Spleen (tissue), 11 donors: ENCODE data around the gene PLXND1. TPM values are rescaled to one million over a fixed set of nuclear protein-coding genes. Genes with fewer than 3 reads are reported as not detected.
"Not testable (repeated sequence)": the region's sequence is repeated elsewhere in the genome, so short reads cannot be mapped to it uniquely, and the experiment has no call there.

Experiments used
- DNase-seq: peaks from one replicate; pipeline ENCODE4 v3.0.0-alpha.2; 2020
- H3K27ac ChIP-seq, 8 donors: fragments of 200-600 bp; sonication (generic) in 7 of 8; 1 replicate in 4 of 8; 2 replicates in 4 of 8; pipeline versions ENCODE4 v1.5.0 to v1.8.0; 2016 to 2021; ENCODE audit warnings: inconsistent platforms in 4 of 8, mild to moderate bottlenecking in 4 of 8, moderate library complexity in 1 of 8
- H3K27me3 ChIP-seq, 7 donors: fragments of 200-600 bp; sonication (generic) in 6 of 7; replicated peaks in 1 of 7; 1 replicate in 4 of 7; 2 replicates in 3 of 7; pipeline versions ENCODE4 v1.5.0 to v1.8.0; 2016 to 2021; ENCODE audit warnings: inconsistent platforms in 3 of 7, mild to moderate bottlenecking in 1 of 7
- H3K36me3 ChIP-seq, 6 donors: fragments of 200-600 bp; sonication (generic) in 5 of 6; 1 replicate in 4 of 6; 2 replicates in 2 of 6; pipeline versions ENCODE4 v1.5.0 to v1.8.0; 2016 to 2021; ENCODE audit warnings: inconsistent platforms in 2 of 6
- H3K4me1 ChIP-seq, 6 donors: fragments of 200-600 bp; sonication (generic) in 5 of 6; 1 replicate in 3 of 6; 2 replicates in 3 of 6; pipeline versions ENCODE4 v1.5.0 to v1.8.0; 2016 to 2021; ENCODE audit warnings: inconsistent platforms in 3 of 6
- H3K4me3 ChIP-seq, 8 donors: fragments of 200-600 bp; sonication (generic) in 7 of 8; 1 replicate in 4 of 8; 2 replicates in 4 of 8; pipeline versions ENCODE4 v1.5.0 to v1.8.0; 2016 to 2021; ENCODE audit warnings: inconsistent platforms in 4 of 8, mild to moderate bottlenecking in 4 of 8, moderate library complexity in 2 of 8
- H3K9me3 ChIP-seq, 8 donors: fragments of 200-600 bp; sonication (generic) in 7 of 8; 1 replicate in 4 of 8; 2 replicates in 4 of 8; pipeline versions ENCODE4 v1.5.0 to v1.8.0; 2016 to 2021; ENCODE audit warnings: inconsistent platforms in 4 of 8
- POLR2A ChIP-seq, 3 donors: fragments of 450-650 bp; IDR thresholded peaks; one replicate each; pipeline ENCODE4 v1.5.1; 2017; ENCODE audit warnings: antibody characterized with exemption in 3 of 3, mild to moderate bottlenecking in 1 of 3
- POLR2AphosphoS5 ChIP-seq, 3 donors: sonication (generic); formaldehyde crosslinking; IDR thresholded peaks; one replicate each; pipeline ENCODE4 v1.5.1; 2017; ENCODE audit warnings: antibody characterized with exemption in 3 of 3
- WGBS, 5 donors: extraction: QIAGEN DNeasy Blood & Tissue Kit in 3 of 5; methylation state at CpG; one replicate each; pipeline versions ENCODE4 v1.1.5 to v1.1.7; 2013 to 2018; 5-methylcytosine and 5-hydroxymethylcytosine counted together
- intact Hi-C: fragments of 100-400 bp; cut with DNase I; formaldehyde crosslinking; loops from one replicate; pipeline ENCODE4 v1.15.0; 2023; ENCODE audit warnings: low total_unique reads
- polyA plus RNA-seq, 3 donors: library from polyadenylated mRNA; stranded (reverse); fragments of 200-250 nt; gene quantifications; one replicate each; pipeline ENCODE4 v1.2.1, GENCODE V29; 2013
- total RNA-seq, 7 donors: library from RNA; depleted of rRNA in 3 of 7; stranded (reverse); fragments of >200 nt in 3 of 7; fragmentation: NEBNext Ultra II Directional in 4 of 7; extraction: Animal tissue kit (Norgen Biotek cat#: 25700) in 4 of 7; gene quantifications; one replicate each; pipeline versions ENCODE4 v1.1.0 to v1.2.1, GENCODE V29; 2016 to 2021
- TF ChIP-seq, protein P1 (sequence below), 11 experiments: fragments of 200-600 bp in 7 of 11; fragments of 450-650 bp in 4 of 11; sonication (generic) in 4 of 11; IDR thresholded peaks in 8 of 11; conservative IDR thresholded peaks in 3 of 11; 1 replicate in 7 of 11; 2 replicates in 4 of 11; pipeline versions ENCODE4 v1.4.0 to v1.8.0; 2016 to 2021; ENCODE audit warnings: antibody characterized with exemption in 11 of 11, inconsistent platforms in 4 of 11, mild to moderate bottlenecking in 1 of 11
- donor health status: healthy with polysubstance abuse.
- donor health status: DM: no; HTN: no; CAD: no; lungs with moderate emphysema.
- donor health status: DM: no; HTN: no; CAD: no.
- donor health status: Bipolar disorder and iron deficiency.
- donor health status: healthy.
- donor health status: DM: no; HTN: no; CAD: no.
- donor health status: DM: yes; HTN: yes; CAD: no.

Gene PLXND1
- total and polyA plus RNA-seq, 10 donors, result 44.4 to 238 (median 164) TPM

DNA sequence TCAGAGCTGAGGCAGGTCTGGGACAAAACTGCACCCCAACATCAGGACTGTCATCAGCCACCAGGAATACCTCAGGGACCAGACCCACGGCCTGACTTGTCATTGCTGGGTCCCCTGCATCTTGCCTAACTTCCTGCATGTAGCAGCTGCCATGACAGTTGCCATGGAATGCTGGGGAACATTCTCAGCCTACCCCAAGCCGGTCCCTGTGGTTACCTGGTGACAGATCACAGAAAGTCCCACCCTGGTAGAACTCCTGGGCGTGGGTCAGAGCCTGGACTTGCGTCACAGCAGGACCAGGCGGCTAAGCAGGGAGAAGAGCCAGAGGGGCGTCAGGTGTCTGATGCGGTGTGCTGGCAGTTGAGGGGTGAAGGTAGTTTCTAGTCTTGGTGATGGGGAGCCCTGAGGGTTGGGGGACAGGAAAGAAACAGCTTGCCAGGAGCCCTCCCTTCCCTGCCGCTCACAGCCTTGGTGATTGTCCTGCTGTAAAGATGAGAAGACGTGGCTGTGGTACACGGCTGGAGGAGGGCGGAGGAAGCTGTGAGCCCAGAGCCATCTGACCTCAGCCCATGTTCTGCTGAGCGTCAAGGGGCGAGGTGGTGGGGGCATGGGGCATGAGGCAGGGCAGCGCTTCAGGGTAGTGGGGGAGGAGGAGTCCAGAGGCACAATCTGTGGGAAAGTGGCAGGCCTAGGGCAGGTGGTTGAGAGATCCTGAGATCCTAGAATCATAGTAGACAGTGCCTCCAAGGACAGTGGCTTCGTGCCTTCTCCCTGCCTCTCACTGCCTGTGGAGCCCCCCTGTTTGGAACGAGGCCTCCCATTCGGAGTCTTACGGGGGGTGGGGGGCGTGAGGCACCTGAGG is 58.1 kb downstream of the PLXND1 start:
- Histone ChIP-seq H3K4me3 (no peak overlapping the region), H3K36me3 (no peaks in the 10 kb centered on the region), H3K9me3 (no peaks in the 10 kb centered on the region), H3K27me3 (no peaks in the 10 kb centered on the region), H3K27ac (no peak overlapping the region), H3K4me1 (peaks cover 0 to 11% (median 2%) of the 10 kb centered on the region in 6 donors)
- intact Hi-C loops, result no loop called here
- TF ChIP-seq, protein P1, sequence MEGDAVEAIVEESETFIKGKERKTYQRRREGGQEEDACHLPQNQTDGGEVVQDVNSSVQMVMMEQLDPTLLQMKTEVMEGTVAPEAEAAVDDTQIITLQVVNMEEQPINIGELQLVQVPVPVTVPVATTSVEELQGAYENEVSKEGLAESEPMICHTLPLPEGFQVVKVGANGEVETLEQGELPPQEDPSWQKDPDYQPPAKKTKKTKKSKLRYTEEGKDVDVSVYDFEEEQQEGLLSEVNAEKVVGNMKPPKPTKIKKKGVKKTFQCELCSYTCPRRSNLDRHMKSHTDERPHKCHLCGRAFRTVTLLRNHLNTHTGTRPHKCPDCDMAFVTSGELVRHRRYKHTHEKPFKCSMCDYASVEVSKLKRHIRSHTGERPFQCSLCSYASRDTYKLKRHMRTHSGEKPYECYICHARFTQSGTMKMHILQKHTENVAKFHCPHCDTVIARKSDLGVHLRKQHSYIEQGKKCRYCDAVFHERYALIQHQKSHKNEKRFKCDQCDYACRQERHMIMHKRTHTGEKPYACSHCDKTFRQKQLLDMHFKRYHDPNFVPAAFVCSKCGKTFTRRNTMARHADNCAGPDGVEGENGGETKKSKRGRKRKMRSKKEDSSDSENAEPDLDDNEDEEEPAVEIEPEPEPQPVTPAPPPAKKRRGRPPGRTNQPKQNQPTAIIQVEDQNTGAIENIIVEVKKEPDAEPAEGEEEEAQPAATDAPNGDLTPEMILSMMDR (IDR thresholded peaks at IDR 0.05 in 8 of 11, conservative IDR thresholded peaks at IDR 0.05 in 3 of 11), result no peak
- TF ChIP-seq POLR2A (IDR thresholded peaks at IDR 0.05), result no peak
- DNase-seq, result no peak
- WGBS, 5 donors, result 82 to 87% (median 85%) methylated on average over 18 to 19 of the region's 19 CpGs

DNA sequence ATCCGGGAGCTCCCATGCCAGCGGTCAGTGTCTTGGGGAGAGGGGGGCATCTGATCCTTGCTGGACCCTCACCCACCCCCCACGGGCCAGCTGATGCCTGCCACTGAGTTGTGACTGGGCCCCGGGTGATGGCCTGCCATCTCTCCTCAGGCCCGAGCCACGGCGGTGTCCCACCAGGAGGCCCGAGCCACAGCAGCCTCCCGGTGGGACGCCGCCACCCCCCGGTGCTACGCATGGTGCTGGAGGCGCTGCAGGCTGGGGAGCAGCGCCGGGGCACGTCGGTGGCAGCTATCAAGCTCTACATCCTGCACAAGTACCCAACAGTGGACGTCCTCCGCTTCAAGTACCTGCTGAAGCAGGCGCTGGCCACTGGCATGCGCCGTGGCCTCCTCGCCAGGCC is 59.2 kb downstream of the PLXND1 start:
- Histone ChIP-seq H3K4me3 (no peak overlapping the region), H3K27ac (no peak overlapping the region), H3K9me3 (no peaks in the 10 kb centered on the region), H3K36me3 (no peaks in the 10 kb centered on the region), H3K27me3 (no peaks in the 10 kb centered on the region), H3K4me1 (peaks cover 0 to under 1% (median 0%) of the 10 kb centered on the region in 6 donors)
- no peak for DNase-seq
- TF ChIP-seq, protein P1 (IDR thresholded peaks at IDR 0.05 in 8 of 11, conservative IDR thresholded peaks at IDR 0.05 in 3 of 11), result no peak
- no peak for TF ChIP-seq POLR2AphosphoS5 (IDR thresholded peaks at IDR 0.05)
- WGBS, 5 donors, result 91 to 100% (median 95%) methylated on average over 6 to 24 of the region's 24 CpGs
- intact Hi-C loops, result no loop called here

DNA sequence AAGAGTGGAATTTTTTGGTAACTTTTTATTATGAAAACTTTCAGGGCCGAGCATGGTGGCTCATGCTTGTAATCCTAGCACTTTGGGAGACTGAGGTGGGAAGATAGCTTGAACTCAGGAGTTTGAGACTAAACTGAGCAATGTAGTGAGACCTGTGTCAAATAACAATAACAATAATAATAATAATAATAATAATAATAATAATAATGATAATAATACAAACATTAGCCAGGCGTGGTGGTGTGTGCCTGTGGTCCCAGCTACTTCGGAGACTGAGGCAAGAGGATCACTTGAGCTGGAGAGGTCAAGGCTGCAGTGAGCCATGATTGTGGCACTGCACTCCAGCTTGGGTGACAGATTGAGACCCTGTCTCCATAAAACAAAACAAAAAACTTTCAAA is 60.5 kb downstream of the PLXND1 start:
- 86 to 97% (median 91%) methylated on average over 3 of the region's 3 CpGs for WGBS, 5 donors
- H3K9me3 ChIP-seq, H3K27ac ChIP-seq, DNase-seq, H3K4me1 ChIP-seq, H3K27me3 ChIP-seq, H3K4me3 ChIP-seq, intact Hi-C loops, H3K36me3 ChIP-seq: not testable (repeated sequence)

DNA sequence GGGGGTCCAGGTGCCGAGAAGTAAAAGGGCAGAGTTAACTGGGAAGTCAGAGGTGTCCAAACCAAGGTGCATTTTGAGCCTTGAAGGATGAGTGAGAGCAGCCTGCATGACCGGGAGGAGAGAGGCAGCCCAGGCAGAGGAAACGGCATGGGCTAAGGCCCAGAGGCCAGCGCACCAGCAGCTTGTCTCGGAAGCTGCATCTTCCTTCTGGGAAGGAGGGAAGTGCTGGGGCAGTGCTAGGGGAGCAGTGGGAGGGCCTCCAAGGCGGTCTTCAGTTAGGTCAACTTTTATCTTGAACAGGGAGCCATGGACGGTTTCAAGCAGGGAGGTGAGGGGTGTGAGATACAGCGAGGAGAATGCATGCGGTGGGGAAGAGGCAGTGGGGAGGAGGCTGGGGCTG is 62.5 kb downstream of the PLXND1 start:
- no peak for DNase-seq
- Histone ChIP-seq H3K4me1 (no peaks in the 10 kb centered on the region), H3K9me3 (no peaks in the 10 kb centered on the region), H3K36me3 (no peaks in the 10 kb centered on the region), H3K4me3 (no peak overlapping the region), H3K27me3 (no peaks in the 10 kb centered on the region), H3K27ac (no peak overlapping the region)
- no peak for TF ChIP-seq POLR2A (IDR thresholded peaks at IDR 0.05)
- intact Hi-C loops, result no loop called here
- WGBS, 5 donors, result 77 to 90% (median 86%) methylated on average over 9 of the region's 9 CpGs

DNA sequence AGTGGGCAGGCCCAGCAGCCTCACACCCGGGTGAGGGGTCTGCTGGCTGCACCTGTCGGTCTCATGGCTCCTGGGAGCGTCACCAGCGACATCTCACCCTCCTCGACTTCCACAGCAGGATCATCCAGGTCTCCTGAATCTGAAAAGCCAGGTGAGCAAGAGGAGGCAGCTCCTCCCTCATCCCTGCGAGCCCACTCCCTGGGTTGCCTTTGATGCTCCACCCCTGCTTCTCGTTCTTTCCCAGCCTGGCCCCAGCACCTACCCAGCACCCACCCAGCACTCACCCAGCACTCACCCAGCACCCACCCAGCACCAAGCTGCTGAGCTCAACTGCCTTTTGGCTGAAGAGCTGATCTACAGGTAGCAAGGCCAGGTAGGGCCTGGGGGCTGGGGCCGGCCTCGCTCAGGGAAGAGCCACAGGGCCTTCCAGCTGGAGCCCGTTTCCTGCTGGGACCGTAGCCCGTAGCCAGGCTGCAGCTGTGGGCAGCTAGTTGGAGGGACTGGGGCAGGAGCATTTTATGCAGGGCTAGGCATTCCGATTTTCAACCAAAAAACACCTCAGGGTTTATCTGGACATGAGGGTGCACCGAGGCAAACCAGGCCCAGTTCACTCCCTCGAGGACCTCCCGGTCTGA is 63.2 kb downstream of the PLXND1 start, which contains the start of gene H1-8:
TSS of gene H1-8 (plus strand) at position 20 of the 635 bp plus-strand sequence. CDS start at position 64, 44 bp downstream.
- TF ChIP-seq POLR2A (IDR thresholded peaks at IDR 0.05), result no peak
- TF ChIP-seq, protein P1 (IDR thresholded peaks at IDR 0.05 in 8 of 11, conservative IDR thresholded peaks at IDR 0.05 in 3 of 11), result no peak
- TF ChIP-seq POLR2AphosphoS5 (IDR thresholded peaks at IDR 0.05), result no peak
- no peak within 1 kb of the TSS for H3K27ac ChIP-seq
- no peaks in the 10 kb centered on the region for H3K27me3 ChIP-seq
- no peaks in the 10 kb centered on the region for H3K9me3 ChIP-seq
- intact Hi-C loops, result no loop called here
- H3K36me3 ChIP-seq, result no peaks in the 10 kb centered on the region
- H3K4me3 ChIP-seq, result no peak within 1 kb of the TSS
- no peaks in the 10 kb centered on the region for H3K4me1 ChIP-seq
- no peak for DNase-seq
- WGBS, 5 donors, result 84 to 99% (median 92%) methylated on average over 12 to 16 of the region's 16 CpGs
